DMS 273 (cell line): ENCODE results near the gene C19orf25.
"Not testable (repeated sequence)": the region's sequence is repeated elsewhere in the genome, so short reads cannot be mapped to it uniquely, and the experiment has no call there.

ENCODE experiments used
- DNase-seq: peaks from one replicate; lab custom pipeline; 2025; ENCODE audit not compliant: unreplicated experiment; lab: John Stamatoyannopoulos, UW

Gene C19orf25

GRCh38 chr19:1481893-1482360 lies 2.9 kb upstream of the C19orf25 start:
- no peak for DNase-seq

DNA sequence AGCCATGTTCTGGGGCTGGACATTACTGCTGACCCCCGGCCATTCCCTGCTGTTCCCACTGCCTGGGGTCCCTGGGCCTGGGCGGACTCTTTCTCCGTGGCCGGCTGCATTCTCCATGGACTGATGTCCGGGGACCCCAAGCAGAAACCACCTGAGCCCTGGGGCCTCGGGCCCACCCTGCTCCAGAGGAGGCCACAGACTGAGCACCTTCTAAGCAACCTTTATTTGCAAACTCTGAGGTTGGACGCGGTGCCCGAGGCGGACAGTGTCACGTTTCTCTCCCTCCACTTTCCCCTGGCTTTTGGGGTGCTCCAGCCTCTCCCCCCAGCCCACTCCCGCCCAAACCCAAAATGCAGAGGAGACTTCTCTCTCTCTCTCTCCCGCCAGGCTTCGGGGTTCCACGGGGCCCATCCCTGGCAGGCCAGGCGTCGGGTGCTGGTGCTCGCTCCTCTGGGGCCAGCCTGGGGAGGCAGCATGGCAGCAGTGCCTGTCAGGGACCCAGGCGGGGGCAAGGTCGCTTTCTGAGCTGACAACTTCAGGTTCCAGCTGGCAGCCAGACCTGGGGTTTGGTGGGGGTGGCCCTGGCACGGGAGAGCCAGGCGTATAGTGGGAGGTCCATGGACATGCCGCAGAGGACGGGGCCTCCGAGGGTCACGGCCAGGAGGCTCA lies 2.3 kb upstream of the C19orf25 start:
- no peak for DNase-seq

DNA sequence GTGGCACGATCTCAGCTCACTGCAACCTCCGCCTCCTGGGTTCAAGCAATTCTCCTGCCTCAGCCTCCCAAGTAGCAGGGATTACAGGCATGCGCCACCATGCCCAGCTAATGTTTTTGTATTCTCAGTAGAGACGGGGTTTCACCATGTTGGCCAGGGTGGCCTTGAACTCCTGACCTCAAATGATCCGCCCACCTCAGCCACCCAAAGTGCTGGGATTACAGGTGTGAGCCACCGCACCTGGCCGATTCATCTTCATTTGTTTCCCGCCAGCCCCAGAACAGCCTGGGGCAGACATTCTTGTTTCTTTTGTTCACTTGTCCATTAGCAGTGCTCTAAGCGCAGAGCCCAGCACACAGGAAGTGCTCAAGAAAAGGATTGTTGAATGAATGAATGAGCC lies 2.0 kb downstream of the C19orf25 start:
- not testable (repeated sequence) for DNase-seq

- DNase-seq, result no peak
These were observed 3.1 kb downstream of the C19orf25 start for GRCh38 chr19:1475751-1476437.

DNA sequence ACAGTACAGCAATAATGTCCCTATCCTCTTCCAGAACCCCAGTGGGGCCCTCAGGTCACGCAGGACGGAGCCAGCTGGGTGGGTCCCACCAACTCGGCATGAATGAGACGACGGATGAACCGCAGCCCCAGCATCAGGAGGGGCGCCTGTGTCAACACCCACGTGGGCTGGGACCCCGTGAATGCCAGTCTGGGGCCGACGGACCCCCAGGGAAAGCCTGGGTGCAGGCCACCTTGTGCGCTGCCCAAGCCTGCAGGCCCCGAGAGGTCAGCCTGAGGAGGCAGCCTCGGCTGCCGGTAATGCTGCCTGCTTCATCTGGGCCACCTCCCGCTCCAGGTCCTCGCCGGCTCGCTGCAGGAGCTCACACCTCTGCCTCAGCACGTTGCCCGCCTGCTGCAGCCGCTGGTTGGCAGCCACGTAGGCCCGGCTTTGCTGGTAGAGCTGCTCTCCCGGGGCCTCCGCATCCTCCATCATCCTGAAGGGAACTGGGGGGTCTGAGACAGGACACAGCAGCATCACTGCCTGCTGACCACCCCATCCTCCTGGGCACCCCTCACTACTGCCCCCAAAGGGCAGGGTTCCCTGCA lies 4.2 kb downstream of the C19orf25 start:
- DNase-seq, result no peak

DNA sequence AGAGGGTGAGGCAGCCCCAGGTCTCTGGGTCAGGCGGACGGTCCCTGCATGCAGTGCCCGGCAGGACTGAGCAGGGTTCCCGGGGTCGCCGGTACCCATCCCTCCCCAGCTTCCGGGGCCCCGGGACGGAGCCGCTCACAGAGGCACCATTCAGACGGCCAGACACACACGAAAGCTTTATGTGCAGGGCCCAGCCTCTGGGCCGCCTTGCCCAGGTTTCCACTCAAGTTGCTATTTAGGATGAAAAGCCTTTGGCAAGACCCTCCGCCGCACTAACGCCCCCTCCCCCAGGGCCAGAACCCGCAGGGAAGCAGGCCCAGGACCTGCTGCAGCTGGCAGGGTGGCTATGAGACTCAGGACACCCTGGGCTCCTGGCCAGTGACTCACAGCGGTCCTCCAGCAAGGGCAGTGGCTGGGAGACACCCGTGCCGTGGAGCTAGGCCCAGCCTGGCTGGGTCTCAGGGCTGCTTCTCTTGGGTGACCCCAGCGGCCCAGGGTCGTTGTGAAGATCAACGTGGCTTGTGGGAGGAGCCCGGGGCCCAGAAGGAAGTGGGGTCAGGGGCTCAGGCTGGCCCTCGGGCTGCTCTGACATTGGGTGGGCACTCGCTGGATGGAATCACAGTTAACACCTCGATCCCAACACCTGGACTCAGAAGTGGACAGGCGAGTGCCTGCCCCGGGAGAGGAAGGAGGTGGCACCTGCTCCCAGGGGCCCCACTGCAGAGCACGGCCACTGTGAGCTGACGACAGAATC lies 4.8 kb downstream of the C19orf25 start:
- no peak for DNase-seq

- DNase-seq, result peak; percentile 54
These were observed 5.7 kb downstream of the C19orf25 start for GRCh38 chr19:1473085-1473851.

DNA sequence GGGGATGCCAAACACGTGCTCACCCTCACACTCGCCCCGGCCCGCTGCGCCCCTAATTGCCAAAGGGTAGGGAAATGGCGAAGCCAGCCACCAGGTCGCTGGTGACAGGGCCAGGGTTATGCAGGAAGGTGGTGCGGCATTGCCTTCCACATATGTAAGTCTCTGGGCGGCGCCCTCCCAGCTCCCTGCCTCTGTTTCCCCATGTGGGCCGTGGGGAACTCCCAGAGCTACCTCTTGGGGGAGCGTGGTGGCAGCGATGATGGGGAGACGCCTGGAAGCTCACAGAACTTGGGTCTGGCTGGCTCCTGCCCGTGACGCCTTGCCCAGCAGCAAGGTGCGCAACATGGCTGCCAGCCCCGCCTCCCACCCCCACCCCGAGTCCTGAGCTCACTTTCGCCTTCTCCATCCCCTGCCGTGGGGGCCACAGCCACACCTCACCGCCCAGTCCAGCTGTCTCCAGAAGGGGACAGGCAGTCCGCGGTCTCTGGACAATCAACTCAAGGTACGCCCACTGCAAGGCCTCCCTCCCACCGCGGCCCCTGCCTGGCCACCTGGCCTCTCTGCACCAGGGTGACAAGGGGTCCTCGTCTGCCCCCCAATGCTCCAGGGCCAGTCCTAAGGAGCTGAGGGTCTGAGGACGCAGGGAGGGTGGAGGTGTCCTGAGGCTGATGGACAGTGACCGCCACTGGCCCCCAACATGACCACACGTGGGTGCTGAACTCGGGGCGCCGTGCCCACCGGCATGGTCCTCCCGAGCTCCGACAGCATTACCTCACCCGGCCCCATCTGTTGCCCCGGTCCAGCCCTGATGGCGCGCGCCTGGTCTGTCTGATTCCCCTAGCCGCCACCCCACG lies 6.6 kb downstream of the C19orf25 start:
- peak; percentile 89 for DNase-seq

DNA sequence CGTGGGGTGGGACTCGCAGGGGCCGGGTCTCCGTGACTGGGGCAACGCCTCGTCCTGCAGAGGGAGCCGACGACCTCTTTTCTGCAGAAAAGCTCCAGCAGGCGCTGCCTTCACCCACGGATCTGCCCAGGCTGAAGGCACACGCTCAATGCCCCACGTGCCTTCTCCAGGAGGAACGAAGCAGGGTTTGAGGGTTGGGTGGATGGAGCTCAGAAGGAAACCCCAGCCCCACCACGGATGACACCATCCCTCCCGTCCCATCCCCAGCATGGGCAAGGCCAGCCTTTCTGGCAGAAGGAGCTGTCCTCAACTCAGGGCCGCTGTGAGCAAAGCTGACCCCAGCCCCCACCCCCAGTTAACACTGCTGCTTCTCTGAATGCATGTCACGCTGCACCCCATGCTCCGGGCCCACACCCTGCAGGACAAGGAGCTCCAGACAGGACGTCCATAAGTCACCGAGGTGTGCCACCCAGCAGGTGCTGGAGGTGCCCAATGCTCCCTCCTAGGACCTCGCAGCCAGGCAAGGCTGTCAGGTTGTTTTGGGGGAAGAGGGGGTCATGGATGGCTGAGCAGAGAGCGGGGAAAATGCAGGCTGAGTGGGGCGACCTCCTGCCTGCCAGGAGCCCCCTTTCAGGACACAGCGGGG lies 7.4 kb downstream of the C19orf25 start:
- DNase-seq, result peak; percentile 66

DNA sequence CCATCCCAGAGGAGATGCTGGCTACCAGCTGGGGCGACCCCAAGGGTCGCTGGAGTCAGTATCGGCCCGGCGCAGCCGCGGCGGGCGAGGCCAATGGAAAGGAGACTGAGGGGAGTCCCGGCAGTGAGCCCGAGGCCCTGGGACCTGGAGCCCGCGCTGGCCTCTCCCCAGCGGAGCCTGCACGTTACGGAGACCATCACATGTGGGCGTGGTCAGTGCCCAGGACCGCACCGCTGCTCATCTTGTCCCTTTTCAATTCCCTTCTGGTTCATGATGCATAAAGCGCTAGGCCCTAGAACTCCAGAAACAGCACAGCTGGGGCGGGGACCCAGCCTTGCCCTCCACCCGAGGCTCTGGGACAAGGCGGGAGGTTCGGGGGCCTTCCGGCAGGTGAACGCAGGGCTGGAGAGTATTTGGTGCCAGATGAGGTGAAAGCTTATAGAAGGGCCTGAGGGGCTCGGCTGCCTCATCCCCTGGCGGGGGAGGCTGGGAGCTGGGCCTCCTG lies 8.0 kb downstream of the C19orf25 start:
- DNase-seq, result peak; percentile 69

GRCh38 chr19:1470305-1471009 lies 8.6 kb downstream of the C19orf25 start:
- peak; percentile 90 for DNase-seq

GRCh38 chr19:1470055-1470304 lies 9.0 kb downstream of the C19orf25 start:
- DNase-seq, result no peak

- no peak for DNase-seq
These were observed 9.6 kb downstream of the C19orf25 start for GRCh38 chr19:1469255-1470054.

DNA sequence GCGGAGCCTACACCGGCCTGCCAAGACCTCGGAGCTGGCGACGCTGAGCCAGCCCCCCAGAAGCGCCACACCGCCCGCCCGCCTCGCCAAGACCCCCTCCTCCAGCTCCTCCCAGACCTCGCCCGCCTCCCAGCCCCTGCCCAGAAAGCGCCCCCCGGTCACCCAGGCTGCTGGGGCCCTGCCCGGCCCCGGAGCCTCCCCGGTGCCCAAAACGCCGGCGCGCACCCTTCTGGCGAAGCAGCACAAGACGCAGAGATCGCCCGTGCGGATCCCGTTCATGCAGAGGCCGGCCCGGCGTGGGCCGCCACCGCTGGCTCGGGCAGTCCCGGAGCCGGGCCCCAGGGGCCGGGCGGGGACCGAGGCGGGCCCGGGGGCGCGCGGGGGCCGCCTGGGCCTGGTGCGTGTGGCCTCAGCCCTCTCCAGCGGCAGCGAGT lies 10.2 kb downstream of the C19orf25 start:
- DNase-seq, result no peak

DNA sequence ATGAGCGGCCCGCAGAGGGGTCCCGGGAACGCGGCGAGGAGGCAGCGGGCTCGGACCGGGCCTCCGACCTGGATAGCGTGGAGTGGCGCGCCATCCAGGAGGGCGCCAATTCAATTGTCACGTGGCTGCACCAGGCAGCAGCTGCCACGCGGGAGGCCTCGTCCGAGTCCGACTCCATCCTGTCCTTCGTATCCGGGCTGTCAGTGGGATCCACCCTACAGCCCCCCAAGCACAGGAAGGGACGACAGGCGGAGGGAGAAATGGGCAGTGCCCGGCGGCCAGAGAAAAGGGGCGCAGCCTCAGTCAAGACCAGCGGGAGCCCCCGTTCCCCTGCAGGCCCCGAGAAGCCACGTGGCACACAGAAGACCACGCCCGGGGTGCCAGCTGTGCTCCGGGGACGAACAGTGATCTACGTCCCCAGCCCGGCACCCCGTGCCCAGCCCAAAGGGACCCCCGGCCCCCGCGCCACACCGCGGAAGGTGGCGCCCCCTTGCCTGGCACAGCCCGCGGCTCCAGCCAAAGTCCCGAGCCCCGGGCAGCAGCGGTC lies 10.7 kb downstream of the C19orf25 start:
- no peak for DNase-seq

DNA sequence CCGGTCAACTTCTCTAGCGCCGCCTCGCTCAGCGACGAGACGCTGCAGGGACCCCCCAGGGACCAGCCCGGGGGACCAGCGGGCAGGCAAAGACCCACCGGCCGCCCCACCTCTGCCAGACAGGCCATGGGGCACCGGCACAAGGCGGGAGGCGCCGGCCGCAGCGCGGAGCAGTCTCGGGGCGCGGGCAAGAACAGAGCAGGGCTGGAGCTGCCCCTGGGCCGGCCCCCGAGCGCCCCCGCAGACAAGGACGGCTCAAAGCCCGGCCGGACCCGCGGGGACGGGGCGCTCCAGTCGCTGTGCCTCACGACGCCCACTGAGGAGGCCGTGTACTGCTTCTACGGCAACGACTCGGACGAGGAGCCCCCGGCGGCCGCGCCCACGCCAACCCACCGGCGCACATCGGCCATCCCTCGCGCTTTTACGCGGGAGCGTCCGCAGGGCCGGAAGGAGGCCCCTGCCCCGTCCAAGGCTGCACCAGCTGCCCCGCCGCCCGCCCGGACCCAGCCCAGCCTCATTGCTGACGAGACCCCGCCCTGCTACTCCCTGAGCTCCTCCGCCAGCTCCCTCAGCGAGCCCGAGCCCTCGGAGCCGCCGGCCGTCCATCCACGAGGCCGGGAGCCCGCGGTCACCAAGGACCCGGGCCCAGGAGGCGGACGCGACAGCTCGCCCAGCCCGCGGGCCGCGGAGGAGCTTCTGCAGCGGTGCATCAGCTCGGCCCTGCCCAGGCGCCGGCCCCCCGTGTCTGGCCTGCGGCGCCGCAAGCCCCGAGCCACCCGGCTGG lies 11.3 kb downstream of the C19orf25 start:
- no peak for DNase-seq

DNA sequence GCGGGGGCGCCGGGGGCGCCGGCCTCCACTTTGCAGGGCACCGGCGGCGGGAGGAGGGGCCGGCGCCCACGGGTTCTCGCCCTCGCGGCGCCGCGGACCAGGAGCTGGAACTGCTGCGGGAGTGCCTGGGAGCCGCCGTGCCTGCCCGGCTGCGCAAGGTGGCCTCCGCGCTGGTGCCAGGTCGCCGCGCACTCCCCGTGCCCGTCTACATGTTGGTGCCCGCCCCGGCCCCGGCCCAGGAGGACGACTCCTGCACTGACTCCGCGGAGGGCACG lies 11.9 kb downstream of the C19orf25 start:
- no peak for DNase-seq
